Keratinocyte (primary cell): ENCODE data around the gene VPS11. TPM values are rescaled to one million over a fixed set of nuclear protein-coding genes. Genes with fewer than 3 reads are reported as not detected.
"Not testable (repeated sequence)": the region's sequence is repeated elsewhere in the genome, so short reads cannot be mapped to it uniquely, and the experiment has no call there.

ENCODE experiments used
- DNase-seq: peaks from one replicate; pipeline ENCODE4 v3.0.0-alpha.2; 2011; ENCODE audit warnings: low read depth, missing footprints, low spot score
- FAIRE-seq: peaks from 2 replicates; lab custom pipeline; 2011; peaks lifted over from hg19 to GRCh38; lab: Jason Lieb, UNC
- H2AFZ ChIP-seq: 2 replicates; pipeline ENCODE4 v1.6.0; 2012; ENCODE audit warnings: low read length, control low read depth, inconsistent platforms; ENCODE audit not compliant: control insufficient read depth
- H3K27ac ChIP-seq: 2 replicates; pipeline ENCODE4 v1.5.1; 2011; ENCODE audit warnings: low read length; ENCODE audit not compliant: control insufficient read depth, insufficient read depth
- H3K27me3 ChIP-seq: 3 replicates; pipeline ENCODE4 v1.6.0; 2011; ENCODE audit warnings: low read length; ENCODE audit not compliant: control insufficient read depth, insufficient read depth; ENCODE audit errors: extremely low read depth
- H3K36me3 ChIP-seq, 2 experiments: 2 replicates in 1 of 2; 3 replicates in 1 of 2; pipeline ENCODE4 v1.5.1; 2011; ENCODE audit warnings: low read length in 2 of 2, mild to moderate bottlenecking in 1 of 2; ENCODE audit not compliant: control insufficient read depth in 2 of 2, insufficient read depth in 2 of 2; ENCODE audit errors: extremely low read depth in 1 of 2
- H3K4me1 ChIP-seq: 3 replicates; pipeline ENCODE4 v1.5.1; 2011; ENCODE audit warnings: low read length; ENCODE audit not compliant: control insufficient read depth, insufficient read depth; ENCODE audit errors: extremely low read depth
- H3K4me2 ChIP-seq: 3 replicates; pipeline ENCODE4 v1.6.0; 2011; ENCODE audit warnings: low read depth, low read length; ENCODE audit not compliant: control insufficient read depth, insufficient read depth; ENCODE audit errors: extremely low read depth
- H3K4me3 ChIP-seq, 3 experiments: fragments of 200-600 bp in 1 of 3; sonication (generic) in 1 of 3; 2 replicates in 2 of 3; 3 replicates in 1 of 3; pipeline ENCODE4 v1.5.1; 2011 to 2016; ENCODE audit warnings: low read length in 3 of 3, mild to moderate bottlenecking in 3 of 3, control low read depth in 2 of 3, inconsistent platforms in 1 of 3, low read depth in 1 of 3, mixed read lengths in 1 of 3, mixed run types in 1 of 3, moderate library complexity in 1 of 3; ENCODE audit not compliant: control insufficient read depth in 2 of 3, insufficient read depth in 2 of 3; ENCODE audit errors: extremely low read depth in 1 of 3
- H3K79me2 ChIP-seq: 2 replicates; pipeline ENCODE4 v1.6.0; 2012; ENCODE audit warnings: low read length; ENCODE audit not compliant: control insufficient read depth, insufficient read depth
- H3K9ac ChIP-seq: 3 replicates; pipeline ENCODE4 v1.6.0; 2011; ENCODE audit warnings: low read length; ENCODE audit not compliant: control insufficient read depth, insufficient read depth; ENCODE audit errors: extremely low read depth
- H3K9me1 ChIP-seq: 3 replicates; pipeline ENCODE4 v1.6.0; 2011; ENCODE audit warnings: low read length; ENCODE audit not compliant: control insufficient read depth, insufficient read depth; ENCODE audit errors: extremely low read depth
- H3K9me3 ChIP-seq: 2 replicates; pipeline ENCODE4 v1.5.1; 2012; ENCODE audit warnings: low read depth, low read length; ENCODE audit not compliant: control insufficient read depth
- H4K20me1 ChIP-seq: 3 replicates; pipeline ENCODE4 v1.6.0; 2011; ENCODE audit warnings: low read length; ENCODE audit not compliant: control insufficient read depth, insufficient read depth; ENCODE audit errors: extremely low read depth
- CTCF ChIP-seq, 3 experiments: IDR thresholded peaks in 1 of 3; conservative IDR thresholded peaks in 1 of 3; optimal IDR thresholded peaks in 1 of 3; 2 replicates in 2 of 3; 3 replicates in 1 of 3; pipeline versions ENCODE3 to v1.5.1; 2011; ENCODE audit warnings: low read length in 3 of 3, mild to moderate bottlenecking in 3 of 3, moderate library complexity in 2 of 3, control low read depth in 1 of 3, inconsistent platforms in 1 of 3; ENCODE audit not compliant: insufficient read depth in 2 of 3; ENCODE audit errors: extremely low read depth in 1 of 3
- EZH2 ChIP-seq: IDR thresholded peaks from one replicate; pipeline ENCODE4 v1.6.1; 2012; ENCODE audit warnings: inconsistent platforms, mild to moderate bottlenecking, low read length, moderate library complexity
- dilution Hi-C: fragments of 300-500 bp; cut with MboI; formaldehyde crosslinking; loops from one replicate; pipeline ENCODE4 v1.7.0; 2020; ENCODE audit warnings: low sequenced_read_pairs; ENCODE audit not compliant: extremely low pct_ligation_motif_present
- polyA plus RNA-seq, 5 experiments: library from polyadenylated mRNA; depleted of rRNA in 3 of 5; stranded (reverse) in 3 of 5; stranded (forward) in 1 of 5; unstranded in 1 of 5; fragments of >200 nt; gene quantifications; 1 replicate in 1 of 5; 2 replicates in 3 of 5; 3 replicates in 1 of 5; pipeline versions ENCODE4 v1.2.1 to v1.2.3, GENCODE V29; 2011 to 2012; ENCODE audit warnings: missing spikeins in 2 of 5, low read depth in 1 of 5, low replicate concordance in 1 of 5

VPS11 gene
- polyA plus RNA-seq, 1 donor (not counting 4 experiments of a cell fraction or from before 2014, with no cell fraction given) = 12.1 TPM

DNA sequence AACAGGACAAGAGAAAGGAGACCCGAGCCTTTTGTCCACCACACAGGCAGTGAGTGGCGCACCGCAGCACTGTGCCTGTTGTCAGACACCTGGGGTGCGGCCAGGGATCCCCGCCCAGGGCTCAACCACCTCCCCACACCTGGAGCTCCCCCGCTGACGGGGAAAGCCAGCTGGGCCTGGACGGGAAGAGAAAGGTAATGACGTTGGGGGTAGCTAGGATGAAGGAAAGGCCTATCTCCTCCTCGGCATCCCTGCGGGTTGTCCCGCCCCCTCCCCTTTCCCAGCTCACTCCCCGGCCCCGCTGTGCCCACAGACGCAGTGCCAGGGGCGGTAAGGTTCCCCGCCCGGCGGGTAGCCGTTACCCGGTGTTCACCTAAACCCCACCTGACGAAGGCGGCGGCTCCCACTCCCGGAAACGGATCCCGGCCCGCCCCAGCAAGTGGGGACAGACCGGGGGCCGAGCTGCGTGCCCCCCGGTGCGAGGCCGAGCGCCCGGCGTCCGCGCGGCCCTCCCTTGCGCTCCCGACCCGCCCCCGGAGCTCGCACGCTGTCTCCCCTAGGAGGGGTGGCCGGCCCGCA is 11.1 kb upstream of the VPS11 start:
- peak overlapping the region; percentile 69 for H2AFZ ChIP-seq
- TF ChIP-seq EZH2 (no peak), CTCF (optimal IDR thresholded peaks at IDR 0.05 in 1 of 3, IDR thresholded peaks at IDR 0.05 in 1 of 3, conservative IDR thresholded peaks at IDR 0.05 in 1 of 3; ENCODE audit: extremely low read depth in 1 of 3, insufficient read depth in 2 of 3, low read length in 3 of 3) (no peak)

GRCh38 chr11:119057000-119057769 is 10.4 kb upstream of the VPS11 start, which contains the start of gene HYOU1:
HYOU1 (minus strand) TSS chr11:119057205; CDS start chr11:119056160, 1,045 bp downstream.
- Histone ChIP-seq H3K4me1 (peaks cover 14% of the 10 kb centered on the region), H3K9ac (peak within 1 kb of the TSS; percentile 87), H3K9me3 (no peaks in the 10 kb centered on the region), H3K9me1 (no peaks in the 10 kb centered on the region), H3K4me2 (peak within 1 kb of the TSS; percentile 89), H2AFZ (peak within 1 kb of the TSS; percentile 73), H3K27ac (peak within 1 kb of the TSS; percentile 82), H3K4me3 (peak within 1 kb of the TSS; percentile 90 to 92 (median 92)), H3K27me3 (no peaks in the 10 kb centered on the region), H3K36me3 (peaks cover 25 to 32% of the 10 kb centered on the region in 2 experiments), H3K79me2 (peaks cover 38% of the 10 kb centered on the region), H4K20me1 (peaks cover 4% of the 10 kb centered on the region)
- FAIRE-seq = no peak
- TF ChIP-seq EZH2 (no peak), CTCF (optimal IDR thresholded peaks at IDR 0.05 in 1 of 3, IDR thresholded peaks at IDR 0.05 in 1 of 3, conservative IDR thresholded peaks at IDR 0.05 in 1 of 3; ENCODE audit: extremely low read depth in 1 of 3, insufficient read depth in 2 of 3, low read length in 3 of 3) (peak in 2 of 3 experiments; percentile 19 to 34)
- dilution Hi-C loops = no loop called here
- peak; percentile 74 for DNase-seq

More for the DNA sequence above, 11.1 kb upstream of the VPS11 start:
- H3K4me2 ChIP-seq = peak overlapping the region; percentile 89
- peak overlapping the region; percentile 87 for H3K9ac ChIP-seq
- dilution Hi-C loops = no loop called here
- peak overlapping the region; percentile 76 to 92 (median 77) for H3K4me3 ChIP-seq
- peaks cover 32 to 38% of the 10 kb centered on the region in 2 experiments for H3K36me3 ChIP-seq
- peaks cover 16% of the 10 kb centered on the region for H3K4me1 ChIP-seq
- no peaks in the 10 kb centered on the region for H3K9me3 ChIP-seq
- H4K20me1 ChIP-seq = peaks cover 4% of the 10 kb centered on the region
- FAIRE-seq = no peak
- H3K27me3 ChIP-seq = no peaks in the 10 kb centered on the region
- H3K9me1 ChIP-seq = no peaks in the 10 kb centered on the region
- H3K79me2 ChIP-seq = peaks cover 39% of the 10 kb centered on the region
- peak overlapping the region; percentile 77 for H3K27ac ChIP-seq
- no peak for DNase-seq

DNA sequence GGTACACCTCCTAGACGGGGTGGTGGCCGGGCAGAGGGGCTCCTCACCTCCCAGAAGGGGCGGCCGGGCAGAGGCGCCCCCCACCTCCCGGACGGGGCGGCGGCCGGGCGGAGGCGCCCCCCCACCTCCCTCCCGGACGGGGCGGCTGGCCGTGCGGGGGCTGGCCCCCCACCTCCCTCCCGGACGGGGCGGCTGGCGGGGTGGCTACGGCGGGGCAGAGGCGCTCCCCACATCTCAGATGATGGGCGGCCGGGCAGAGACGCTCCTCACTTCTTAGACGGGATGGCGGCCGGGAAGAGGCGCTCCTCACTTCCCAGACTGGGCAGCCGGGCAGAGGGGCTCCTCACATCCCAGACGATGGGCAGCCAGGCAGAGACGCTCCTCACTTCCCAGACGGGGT is 8.5 kb upstream of the VPS11 start:
- H3K79me2 ChIP-seq = peaks cover 29% of the 10 kb centered on the region
- H3K27ac ChIP-seq, H3K27me3 ChIP-seq, H3K9ac ChIP-seq, dilution Hi-C loops, H3K4me2 ChIP-seq, H3K9me1 ChIP-seq, H3K9me3 ChIP-seq, DNase-seq, FAIRE-seq, H2AFZ ChIP-seq, H3K4me3 ChIP-seq, H4K20me1 ChIP-seq: not testable (repeated sequence)
- peaks cover 13 to 15% of the 10 kb centered on the region in 2 experiments for H3K36me3 ChIP-seq
- H3K4me1 ChIP-seq = peaks cover 11% of the 10 kb centered on the region
